Lower leg skin (tissue), 4 donors: ENCODE data around the gene FCGR2B. TPM values are rescaled to one million over a fixed set of nuclear protein-coding genes. Genes with fewer than 3 reads are reported as not detected.
"Not testable (repeated sequence)": the region's sequence is repeated elsewhere in the genome, so short reads cannot be mapped to it uniquely, and the experiment has no call there.

Source experiments
- DNase-seq, 2 donors: peaks; one replicate each; pipeline ENCODE4 v3.0.0-alpha.2; 2019; ENCODE audit warnings: low spot score in 2 of 2
- H3K4me3 ChIP-seq: fragments of 200-600 bp; sonication (generic); 2 replicates; pipeline ENCODE4 v1.5.1; 2017; ENCODE audit warnings: mild to moderate bottlenecking, low read depth; ENCODE audit not compliant: poor library complexity, severe bottlenecking
- POLR2A ChIP-seq, 2 donors: fragments of 450-650 bp; IDR thresholded peaks; one replicate each; pipeline ENCODE4 v1.6.1; 2016 to 2017; ENCODE audit warnings: antibody characterized with exemption in 2 of 2, mild to moderate bottlenecking in 1 of 2, moderate library complexity in 1 of 2
- WGBS, 2 donors: methylation state at CpG; one replicate each; pipeline ENCODE4 v1.1.5; 2018; 5-methylcytosine and 5-hydroxymethylcytosine counted together
- intact Hi-C: fragments of 100-400 bp; cut with DNase I; formaldehyde crosslinking; loops from one replicate; pipeline ENCODE4 v1.15.0; 2023; ENCODE audit warnings: low total_unique reads
- total RNA-seq, 4 donors: library from RNA; depleted of rRNA; stranded (reverse); fragments of >200 nt; gene quantifications; one replicate each; pipeline ENCODE4 v1.1.0, GENCODE V29; 2016
- TF ChIP-seq, protein P1 (sequence below), 3 donors: fragments of 450-650 bp; IDR thresholded peaks; one replicate each; pipeline ENCODE4 v1.5.1; 2016; ENCODE audit warnings: antibody characterized with exemption in 3 of 3, mild to moderate bottlenecking in 3 of 3, moderate library complexity in 2 of 3

FCGR2B gene
- total RNA-seq, 4 donors from 2014 or later: 6.0 to 10.0 (median 8.3) TPM

DNA sequence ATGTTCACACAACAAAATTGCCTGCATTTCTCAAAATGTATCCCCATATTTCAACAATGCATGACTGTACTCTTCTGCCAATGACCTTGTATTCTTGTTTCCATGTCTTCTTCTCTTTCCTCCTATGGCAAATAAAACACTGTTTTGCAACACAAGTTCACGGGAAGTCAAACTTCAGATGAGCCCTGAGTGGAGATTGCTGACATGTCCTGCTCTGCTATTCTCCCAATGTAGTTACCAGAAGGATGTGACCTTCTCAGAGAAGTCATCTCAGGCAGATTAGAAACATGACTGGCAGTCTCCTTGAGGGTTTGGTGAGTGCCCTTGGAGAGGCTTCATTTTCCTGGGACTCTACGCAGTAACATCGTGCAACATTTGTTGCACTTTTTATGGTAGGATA is 15.6 kb downstream of the FCGR2B start:
- 89% methylated on average over 3 of the region's 3 CpGs for WGBS, 2 donors
- no peak for DNase-seq
- no peak overlapping the region for H3K4me3 ChIP-seq
- intact Hi-C loops: no loop called here
- TF ChIP-seq, protein P1, sequence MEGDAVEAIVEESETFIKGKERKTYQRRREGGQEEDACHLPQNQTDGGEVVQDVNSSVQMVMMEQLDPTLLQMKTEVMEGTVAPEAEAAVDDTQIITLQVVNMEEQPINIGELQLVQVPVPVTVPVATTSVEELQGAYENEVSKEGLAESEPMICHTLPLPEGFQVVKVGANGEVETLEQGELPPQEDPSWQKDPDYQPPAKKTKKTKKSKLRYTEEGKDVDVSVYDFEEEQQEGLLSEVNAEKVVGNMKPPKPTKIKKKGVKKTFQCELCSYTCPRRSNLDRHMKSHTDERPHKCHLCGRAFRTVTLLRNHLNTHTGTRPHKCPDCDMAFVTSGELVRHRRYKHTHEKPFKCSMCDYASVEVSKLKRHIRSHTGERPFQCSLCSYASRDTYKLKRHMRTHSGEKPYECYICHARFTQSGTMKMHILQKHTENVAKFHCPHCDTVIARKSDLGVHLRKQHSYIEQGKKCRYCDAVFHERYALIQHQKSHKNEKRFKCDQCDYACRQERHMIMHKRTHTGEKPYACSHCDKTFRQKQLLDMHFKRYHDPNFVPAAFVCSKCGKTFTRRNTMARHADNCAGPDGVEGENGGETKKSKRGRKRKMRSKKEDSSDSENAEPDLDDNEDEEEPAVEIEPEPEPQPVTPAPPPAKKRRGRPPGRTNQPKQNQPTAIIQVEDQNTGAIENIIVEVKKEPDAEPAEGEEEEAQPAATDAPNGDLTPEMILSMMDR (IDR thresholded peaks at IDR 0.05): no peak
- TF ChIP-seq POLR2A (IDR thresholded peaks at IDR 0.05): no peak

DNA sequence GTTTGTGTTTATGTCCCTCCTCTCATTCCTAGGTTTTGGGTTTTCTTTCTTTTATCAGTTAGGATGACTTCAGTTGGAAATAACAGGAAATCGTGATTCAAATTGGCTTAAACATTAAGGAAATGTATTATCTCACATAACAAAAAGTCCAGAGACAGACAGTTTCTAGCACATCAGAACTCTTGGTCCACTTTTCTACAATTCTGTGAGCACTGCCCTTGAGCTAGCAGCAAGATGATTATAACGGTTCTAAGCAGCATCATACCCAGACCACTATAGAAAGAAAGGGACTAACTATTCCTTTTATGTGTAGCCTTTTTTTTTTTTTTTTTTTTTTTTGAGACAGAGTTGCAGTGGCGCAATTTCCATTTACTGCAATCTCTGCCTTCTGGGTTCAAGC is 18.9 kb downstream of the FCGR2B start:
- intact Hi-C loops: no loop called here
- 66 to 71% methylated on average over 3 of the region's 3 CpGs for WGBS, 2 donors
- no peak for TF ChIP-seq POLR2A (IDR thresholded peaks at IDR 0.05)
- TF ChIP-seq, protein P1 (IDR thresholded peaks at IDR 0.05): no peak

DNA sequence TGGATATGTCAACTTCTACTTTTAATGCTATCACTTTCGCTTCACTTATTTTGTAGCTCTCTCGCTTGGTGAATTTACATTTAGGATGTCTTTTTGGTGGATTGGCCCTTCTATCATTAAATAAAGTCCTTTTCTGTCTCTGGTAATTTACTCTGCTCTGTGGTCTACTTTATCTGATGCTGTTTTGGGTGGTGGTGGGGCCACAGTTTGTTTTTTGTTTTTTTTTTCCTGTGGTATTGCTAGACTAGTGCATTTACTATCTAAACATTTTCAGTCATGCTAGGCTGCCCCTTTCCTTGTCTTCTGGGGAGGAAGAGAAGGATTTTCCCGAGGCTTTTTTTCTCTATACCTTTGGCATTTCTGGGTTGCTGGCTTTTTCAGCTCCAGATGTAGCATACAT is 26.0 kb downstream of the FCGR2B start:
- H3K4me3 ChIP-seq: no peak overlapping the region
- WGBS, 2 donors: 85 to 87% methylated on average over 3 of the region's 3 CpGs
- TF ChIP-seq, protein P1 (IDR thresholded peaks at IDR 0.05): no peak
- no peak for TF ChIP-seq POLR2A (IDR thresholded peaks at IDR 0.05)
- intact Hi-C loops: no loop called here
- no peak for DNase-seq

More for the DNA sequence above, 18.9 kb downstream of the FCGR2B start:
- no peak overlapping the region for H3K4me3 ChIP-seq
- DNase-seq: no peak

DNA sequence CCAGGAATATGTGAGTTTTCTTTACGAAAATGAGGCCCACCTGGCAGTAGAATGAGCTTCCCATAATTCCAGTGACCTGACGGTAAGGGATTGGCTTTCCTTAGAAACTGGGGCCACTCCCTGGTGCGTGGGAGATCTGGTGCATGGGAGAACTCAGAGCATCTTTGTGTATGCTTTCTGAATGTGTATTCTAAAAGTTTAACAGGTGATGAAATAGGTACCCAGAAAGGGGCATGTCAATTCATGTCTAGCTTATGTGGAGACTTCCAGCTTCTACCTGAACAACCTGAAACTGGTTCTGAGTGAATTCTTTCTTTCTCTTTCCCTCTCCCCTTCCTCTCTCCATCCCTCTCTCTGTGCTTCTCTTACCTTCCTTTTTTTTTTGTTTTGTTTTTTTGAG is 28.9 kb downstream of the FCGR2B start:
- intact Hi-C loops: no loop called here
- H3K4me3 ChIP-seq: no peak overlapping the region
- DNase-seq: no peak
- WGBS, 2 donors: 49 to 51% methylated on average over 3 of the region's 3 CpGs
- TF ChIP-seq, protein P1 (IDR thresholded peaks at IDR 0.05): no peak
- TF ChIP-seq POLR2A (IDR thresholded peaks at IDR 0.05): no peak

DNA sequence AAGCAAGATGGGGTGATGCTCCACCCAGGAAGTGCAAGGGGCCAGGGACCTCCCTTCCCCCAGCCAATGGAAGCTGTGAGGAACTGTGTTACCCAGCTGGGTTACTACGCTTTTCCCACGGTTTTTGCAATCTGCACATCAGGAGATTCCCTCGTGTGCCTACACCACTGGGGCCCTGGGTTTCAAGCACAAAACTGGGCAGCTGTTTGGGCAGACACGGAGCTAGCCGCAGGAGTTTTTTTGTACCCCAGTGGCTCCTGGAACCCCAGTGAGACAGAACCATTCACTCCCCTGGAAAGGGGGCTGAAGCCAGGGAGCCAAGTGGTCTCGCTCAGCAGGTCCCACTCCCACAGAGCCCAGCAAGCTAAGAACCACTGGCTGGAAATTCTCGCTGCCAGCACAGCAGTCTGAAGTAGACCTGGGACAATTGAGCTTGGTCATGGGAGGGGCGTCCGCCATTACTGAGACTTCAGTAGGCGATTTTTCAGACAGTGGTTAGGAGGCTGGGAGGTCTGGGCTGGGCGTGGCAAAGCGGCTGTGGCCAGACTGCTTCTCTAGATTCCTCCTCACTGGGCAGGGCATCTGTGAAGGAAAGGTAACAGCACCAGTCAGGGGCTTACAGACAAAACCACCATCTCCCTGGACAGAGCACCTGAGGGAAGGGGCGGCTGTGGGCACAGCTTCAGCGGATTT is 30.2 kb downstream of the FCGR2B start:
- 88 to 93% methylated on average over 12 to 13 of the region's 14 CpGs for WGBS, 2 donors
- DNase-seq: not testable (repeated sequence)

DNA sequence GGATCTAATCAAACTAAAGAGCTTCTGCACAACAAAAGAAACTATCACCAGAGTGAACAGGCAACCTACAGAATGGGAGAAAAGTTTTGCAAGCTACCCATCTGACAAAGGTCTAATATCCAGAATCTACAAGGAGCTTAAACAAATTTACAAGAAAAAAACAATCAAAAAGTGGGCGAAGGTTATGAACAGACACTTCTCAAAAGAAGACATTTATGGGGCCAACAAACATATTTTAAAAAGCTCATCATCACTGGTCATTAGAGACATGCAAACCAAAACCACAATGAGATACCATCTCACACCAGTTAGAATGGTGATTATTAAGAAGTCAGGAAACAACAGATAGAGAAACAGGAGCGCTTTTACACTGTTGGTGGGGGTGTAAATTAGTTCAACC is 35.4 kb downstream of the FCGR2B start:
- intact Hi-C loops, DNase-seq, H3K4me3 ChIP-seq: not testable (repeated sequence)
- WGBS, 2 donors: 90 to 96% methylated on average over 2 of the region's 2 CpGs

More for the DNA sequence above, 30.2 kb downstream of the FCGR2B start:
- H3K4me3 ChIP-seq, intact Hi-C loops: not testable (repeated sequence)

DNA sequence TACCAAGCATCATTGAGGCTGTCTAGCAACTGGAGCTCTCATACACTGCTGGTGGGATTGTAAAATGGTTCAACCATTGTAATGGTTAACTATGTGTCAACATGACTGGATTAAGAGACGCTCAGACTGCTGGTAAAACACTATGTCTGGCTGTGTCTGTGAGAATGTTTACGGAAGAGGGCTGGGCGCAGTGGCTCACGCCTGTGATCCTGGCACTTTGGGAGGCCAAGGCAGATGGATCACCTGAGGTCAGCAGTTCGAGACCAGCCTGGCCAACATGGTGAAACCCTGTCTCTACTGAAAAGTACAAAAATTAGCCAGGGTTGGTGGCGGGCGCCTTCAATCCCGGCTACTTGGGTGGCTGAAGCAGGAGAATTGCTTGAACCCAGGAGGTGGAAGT is 39.3 kb downstream of the FCGR2B start:
- H3K4me3 ChIP-seq: no peak overlapping the region
- intact Hi-C loops: no loop called here
- TF ChIP-seq, protein P1 (IDR thresholded peaks at IDR 0.05): no peak
- no peak for TF ChIP-seq POLR2A (IDR thresholded peaks at IDR 0.05)
- no peak for DNase-seq
- 80 to 85% methylated on average over 8 of the region's 8 CpGs for WGBS, 2 donors
